Panc1 (cell line): ENCODE measurements around the gene CHST11. TPM values are rescaled to one million over a fixed set of nuclear protein-coding genes. Genes with fewer than 3 reads are reported as not detected.

ENCODE experiments used
- ATAC-seq: fragments of 200-7000 bp; cut with Tn5 transposase; 2 replicates; pipeline ENCODE4 v1.9.1; 2020; ENCODE audit warnings: mild to moderate bottlenecking, moderate library complexity
- BruUV-seq: library from RNA; stranded (reverse); fragments of 400-500 nt; replicated peaks from 2 replicates; lab custom pipeline; 2021; lab: Mats Ljungman, UMichigan
- CTCF ChIA-PET: fragments of 300-600 bp; sonication (Branson Sonifier 250); formaldehyde crosslinking; loops from one replicate; lab custom pipeline; 2022; ENCODE audit warnings: antibody characterized with exemption; lab: Charles Lee
- POLR2A ChIA-PET: fragments of 300-600 bp; sonication (Branson Sonifier 250); formaldehyde crosslinking; loops from one replicate; lab custom pipeline; 2022; ENCODE audit warnings: antibody characterized with exemption; lab: Charles Lee
- DNase-seq: peaks from one replicate; pipeline ENCODE4 v3.0.0-alpha.2; 2010; ENCODE audit warnings: low read depth, low spot score
- H3K27ac ChIP-seq: 2 replicates; pipeline ENCODE4 v1.5.1; 2011; ENCODE audit warnings: mild to moderate bottlenecking, low read length, inconsistent platforms
- H3K27me3 ChIP-seq: fragments of 200-500 bp; sonication (Bioruptor generic); 2 replicates; pipeline ENCODE4 v1.6.0; 2014; ENCODE audit warnings: low read length, inconsistent platforms; ENCODE audit not compliant: control insufficient read depth, insufficient read depth
- H3K36me3 ChIP-seq: fragments of 200-500 bp; sonication (Bioruptor generic); 2 replicates; pipeline ENCODE4 v1.5.1; 2014; ENCODE audit warnings: inconsistent platforms, mild to moderate bottlenecking, low read length, moderate library complexity; ENCODE audit not compliant: control insufficient read depth, insufficient read depth
- H3K4me1 ChIP-seq: 2 replicates; pipeline ENCODE4 v1.5.1; 2011; ENCODE audit warnings: inconsistent platforms, mild to moderate bottlenecking, low read length, moderate library complexity; ENCODE audit not compliant: control insufficient read depth, insufficient read depth
- H3K4me3 ChIP-seq, 2 experiments: 2 replicates each; pipeline ENCODE4 v1.5.1; 2011 to 2012; ENCODE audit warnings: low read depth in 2 of 2, low read length in 2 of 2, mild to moderate bottlenecking in 2 of 2, inconsistent platforms in 1 of 2, moderate library complexity in 1 of 2
- H3K9me3 ChIP-seq: fragments of 200-500 bp; sonication (Bioruptor generic); 2 replicates; pipeline ENCODE4 v1.5.1; 2014; ENCODE audit warnings: low read depth, mild to moderate bottlenecking, inconsistent platforms, low read length, moderate library complexity; ENCODE audit not compliant: control insufficient read depth, insufficient read depth
- POLR2AphosphoS5 ChIP-seq: IDR thresholded peaks from 2 replicates; pipeline ENCODE4 v1.6.1; 2012; ENCODE audit warnings: mild to moderate bottlenecking, low read depth, low read length, moderate library complexity
- SIN3A ChIP-seq: IDR thresholded peaks from 2 replicates; pipeline ENCODE4 v1.6.1; 2012; ENCODE audit warnings: low read depth, mild to moderate bottlenecking, low read length, moderate library complexity, borderline replicate concordance; ENCODE audit not compliant: insufficient read depth
- TCF7L2 ChIP-seq: IDR thresholded peaks from 2 replicates; pipeline ENCODE4 v1.6.1; 2011; ENCODE audit warnings: mild to moderate bottlenecking, low read depth, low read length, inconsistent platforms
- in situ Hi-C: cut with HindIII; loops from 2 replicates; pipeline ENCODE4 v1.10.0; 2016; ENCODE audit warnings: low sequenced_read_pairs, low pct_unique_long_range_greater_than_20kb
- intact Hi-C: fragments of 100-400 bp; cut with micrococcal nuclease; formaldehyde crosslinking; loops from one replicate; pipeline ENCODE4 v1.10.0; 2022; ENCODE audit not compliant: unreplicated experiment
- total RNA-seq: library from RNA; stranded (reverse); gene quantifications from one replicate; pipeline ENCODE4 v1.2.1, GENCODE V29; 2021; ENCODE audit not compliant: unreplicated experiment
- TF ChIP-seq, protein P1 (sequence below), 2 experiments: IDR thresholded peaks; 2 replicates each; pipeline ENCODE4 v1.6.1; 2011 to 2012; ENCODE audit warnings: low read depth in 2 of 2, control low read depth in 1 of 2, low read length in 1 of 2, mild to moderate bottlenecking in 1 of 2, moderate library complexity in 1 of 2; ENCODE audit not compliant: insufficient read depth in 1 of 2
- TF ChIP-seq, protein P2 (sequence below): fragments of 450-650 bp; IDR thresholded peaks from 2 replicates; pipeline ENCODE4 v1.5.1; 2017; ENCODE audit warnings: mild to moderate bottlenecking

The CHST11 gene
- total RNA-seq, 1 experiment from 2014 or later = 11.4 TPM

DNA sequence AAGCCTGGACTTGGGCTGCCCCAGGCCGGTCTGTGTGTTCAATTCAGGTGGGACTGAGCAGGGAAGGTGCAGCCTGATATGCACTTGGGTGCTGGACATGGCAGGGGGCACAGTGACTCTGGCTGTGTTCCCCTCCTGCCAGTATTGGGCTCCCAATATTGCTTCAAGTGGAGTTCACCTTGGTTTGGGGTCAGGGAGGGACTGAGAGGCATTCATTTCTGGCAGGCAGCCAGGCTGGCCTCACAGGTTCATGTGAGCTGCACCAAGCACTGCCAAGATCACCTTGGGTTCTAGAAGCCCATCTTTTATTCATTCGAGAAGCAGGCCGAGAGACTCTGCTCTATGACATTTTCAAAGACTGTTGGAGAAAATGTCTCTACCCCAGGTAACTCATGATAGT lies 245.0 kb downstream of the CHST11 start:
- BruUV-seq = no TSS peak
- intact Hi-C loops (no loop called here), in situ Hi-C loops (no loop called here)
- CTCF ChIA-PET = no interaction called here
- Histone ChIP-seq H3K27ac (no peak overlapping the region), H3K9me3 (no peaks in the 10 kb centered on the region), H3K27me3 (no peaks in the 10 kb centered on the region), H3K4me1 (no peaks in the 10 kb centered on the region), H3K36me3 (no peaks in the 10 kb centered on the region), H3K4me3 (no peak overlapping the region)
- POLR2A ChIA-PET = no interaction called here
- ATAC-seq (no peak), DNase-seq (no peak)
- TF ChIP-seq, protein P1, sequence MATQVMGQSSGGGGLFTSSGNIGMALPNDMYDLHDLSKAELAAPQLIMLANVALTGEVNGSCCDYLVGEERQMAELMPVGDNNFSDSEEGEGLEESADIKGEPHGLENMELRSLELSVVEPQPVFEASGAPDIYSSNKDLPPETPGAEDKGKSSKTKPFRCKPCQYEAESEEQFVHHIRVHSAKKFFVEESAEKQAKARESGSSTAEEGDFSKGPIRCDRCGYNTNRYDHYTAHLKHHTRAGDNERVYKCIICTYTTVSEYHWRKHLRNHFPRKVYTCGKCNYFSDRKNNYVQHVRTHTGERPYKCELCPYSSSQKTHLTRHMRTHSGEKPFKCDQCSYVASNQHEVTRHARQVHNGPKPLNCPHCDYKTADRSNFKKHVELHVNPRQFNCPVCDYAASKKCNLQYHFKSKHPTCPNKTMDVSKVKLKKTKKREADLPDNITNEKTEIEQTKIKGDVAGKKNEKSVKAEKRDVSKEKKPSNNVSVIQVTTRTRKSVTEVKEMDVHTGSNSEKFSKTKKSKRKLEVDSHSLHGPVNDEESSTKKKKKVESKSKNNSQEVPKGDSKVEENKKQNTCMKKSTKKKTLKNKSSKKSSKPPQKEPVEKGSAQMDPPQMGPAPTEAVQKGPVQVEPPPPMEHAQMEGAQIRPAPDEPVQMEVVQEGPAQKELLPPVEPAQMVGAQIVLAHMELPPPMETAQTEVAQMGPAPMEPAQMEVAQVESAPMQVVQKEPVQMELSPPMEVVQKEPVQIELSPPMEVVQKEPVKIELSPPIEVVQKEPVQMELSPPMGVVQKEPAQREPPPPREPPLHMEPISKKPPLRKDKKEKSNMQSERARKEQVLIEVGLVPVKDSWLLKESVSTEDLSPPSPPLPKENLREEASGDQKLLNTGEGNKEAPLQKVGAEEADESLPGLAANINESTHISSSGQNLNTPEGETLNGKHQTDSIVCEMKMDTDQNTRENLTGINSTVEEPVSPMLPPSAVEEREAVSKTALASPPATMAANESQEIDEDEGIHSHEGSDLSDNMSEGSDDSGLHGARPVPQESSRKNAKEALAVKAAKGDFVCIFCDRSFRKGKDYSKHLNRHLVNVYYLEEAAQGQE (IDR thresholded peaks at IDR 0.05; ENCODE audit: insufficient read depth in 1 of 2, low read depth in 2 of 2, low read length in 1 of 2) = no peak
- TF ChIP-seq SIN3A = no peak
- TF ChIP-seq TCF7L2 = no peak
- TF ChIP-seq POLR2AphosphoS5 = no peak
- TF ChIP-seq, protein P2, sequence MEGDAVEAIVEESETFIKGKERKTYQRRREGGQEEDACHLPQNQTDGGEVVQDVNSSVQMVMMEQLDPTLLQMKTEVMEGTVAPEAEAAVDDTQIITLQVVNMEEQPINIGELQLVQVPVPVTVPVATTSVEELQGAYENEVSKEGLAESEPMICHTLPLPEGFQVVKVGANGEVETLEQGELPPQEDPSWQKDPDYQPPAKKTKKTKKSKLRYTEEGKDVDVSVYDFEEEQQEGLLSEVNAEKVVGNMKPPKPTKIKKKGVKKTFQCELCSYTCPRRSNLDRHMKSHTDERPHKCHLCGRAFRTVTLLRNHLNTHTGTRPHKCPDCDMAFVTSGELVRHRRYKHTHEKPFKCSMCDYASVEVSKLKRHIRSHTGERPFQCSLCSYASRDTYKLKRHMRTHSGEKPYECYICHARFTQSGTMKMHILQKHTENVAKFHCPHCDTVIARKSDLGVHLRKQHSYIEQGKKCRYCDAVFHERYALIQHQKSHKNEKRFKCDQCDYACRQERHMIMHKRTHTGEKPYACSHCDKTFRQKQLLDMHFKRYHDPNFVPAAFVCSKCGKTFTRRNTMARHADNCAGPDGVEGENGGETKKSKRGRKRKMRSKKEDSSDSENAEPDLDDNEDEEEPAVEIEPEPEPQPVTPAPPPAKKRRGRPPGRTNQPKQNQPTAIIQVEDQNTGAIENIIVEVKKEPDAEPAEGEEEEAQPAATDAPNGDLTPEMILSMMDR = no peak

DNA sequence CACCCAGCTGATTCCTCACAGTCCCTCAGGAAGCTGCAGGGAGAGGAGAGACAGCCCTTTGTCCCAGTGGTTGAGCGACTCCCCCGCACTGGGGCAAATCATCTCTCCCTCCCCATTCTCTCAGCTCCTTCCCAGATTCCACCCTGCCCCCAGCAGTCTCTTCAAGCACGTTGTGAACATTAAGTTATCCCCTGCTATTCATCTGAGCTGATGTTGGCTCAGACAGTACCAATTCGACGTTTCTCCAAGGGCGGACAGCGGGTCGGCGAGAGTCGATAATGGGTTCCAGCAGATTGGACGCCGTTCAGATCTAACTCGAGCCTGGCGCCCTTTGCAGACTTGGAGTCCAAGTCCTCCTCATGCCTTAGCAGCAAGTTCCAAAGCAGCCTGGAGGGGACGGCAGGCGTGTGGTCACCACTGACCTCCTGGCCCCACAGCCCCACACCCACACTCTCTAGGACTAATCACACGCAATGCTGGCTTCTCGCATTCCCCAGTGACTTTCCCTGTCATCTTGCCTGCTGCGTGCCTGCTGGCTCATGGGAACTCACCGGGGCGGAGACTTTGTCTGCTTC lies 245.9 kb downstream of the CHST11 start:
- DNase-seq = no peak
- ChIA-PET POLR2A (no interaction called here), CTCF (no interaction called here)
- H3K4me1 ChIP-seq = no peaks in the 10 kb centered on the region
- no TSS peak for BruUV-seq
- no peak for TF ChIP-seq POLR2AphosphoS5
- TF ChIP-seq, protein P2 = no peak
- TF ChIP-seq TCF7L2 = no peak
- ATAC-seq = no peak
- intact Hi-C loops = no loop called here
- no peaks in the 10 kb centered on the region for H3K27me3 ChIP-seq
- in situ Hi-C loops = no loop called here
- H3K9me3 ChIP-seq = no peaks in the 10 kb centered on the region
- no peak overlapping the region for H3K27ac ChIP-seq
- no peak overlapping the region for H3K4me3 ChIP-seq
- no peaks in the 10 kb centered on the region for H3K36me3 ChIP-seq
